Thoracic aorta (tissue), 2 donors: ENCODE results near the gene CYFIP2. TPM values are rescaled to one million over a fixed set of nuclear protein-coding genes. Genes with fewer than 3 reads are reported as not detected.

Source experiments
- ATAC-seq: fragments of 150-250 bp; one replicate; pipeline ENCODE4 v1.8.0; 2017; ENCODE audit warnings: low read depth; ENCODE audit not compliant: insufficient number of reproducible peaks, low FRiP score
- DNase-seq: peaks from one replicate; pipeline ENCODE4 v3.0.0-alpha.2; 2020; ENCODE audit warnings: low spot score
- H3K27ac ChIP-seq, 2 donors: fragments of 200-600 bp; sonication (generic); 1 replicate in 1 of 2; 2 replicates in 1 of 2; pipeline ENCODE4 v1.5.1; 2016; ENCODE audit warnings: mild to moderate bottlenecking in 2 of 2, moderate library complexity in 2 of 2
- H3K27me3 ChIP-seq: fragments of 200-600 bp; sonication (generic); replicated peaks from 2 replicates; pipeline ENCODE4 v1.6.0; 2016; ENCODE audit warnings: mild to moderate bottlenecking; ENCODE audit not compliant: insufficient read depth
- H3K36me3 ChIP-seq: fragments of 200-600 bp; sonication (generic); one replicate; pipeline ENCODE4 v1.5.1; 2016
- H3K4me1 ChIP-seq, 2 donors: fragments of 200-600 bp; sonication (generic); 1 replicate in 1 of 2; 2 replicates in 1 of 2; pipeline versions ENCODE4 v1.5.1 to v1.6.0; 2016; ENCODE audit warnings: low read depth in 2 of 2, mild to moderate bottlenecking in 1 of 2; ENCODE audit not compliant: control insufficient read depth in 1 of 2
- H3K4me3 ChIP-seq: fragments of 200-600 bp; sonication (generic); 2 replicates; pipeline ENCODE4 v1.5.1; 2016; ENCODE audit warnings: mild to moderate bottlenecking
- H3K9me3 ChIP-seq: fragments of 200-600 bp; sonication (generic); 2 replicates; pipeline ENCODE4 v1.5.1; 2016
- total RNA-seq, 2 donors: library from RNA; depleted of rRNA; stranded (reverse); fragments of >200 nt; gene quantifications; one replicate each; pipeline versions ENCODE4 v1.1.0 to v1.2.3, GENCODE V29; 2016
- TF ChIP-seq, protein P1 (sequence below): fragments of 200-600 bp; sonication (generic); IDR thresholded peaks from one replicate; pipeline ENCODE4 v1.5.1; 2019; ENCODE audit warnings: antibody characterized with exemption

Gene CYFIP2
- total RNA-seq, 2 donors from 2014 or later: 60.0 to 192 TPM

DNA sequence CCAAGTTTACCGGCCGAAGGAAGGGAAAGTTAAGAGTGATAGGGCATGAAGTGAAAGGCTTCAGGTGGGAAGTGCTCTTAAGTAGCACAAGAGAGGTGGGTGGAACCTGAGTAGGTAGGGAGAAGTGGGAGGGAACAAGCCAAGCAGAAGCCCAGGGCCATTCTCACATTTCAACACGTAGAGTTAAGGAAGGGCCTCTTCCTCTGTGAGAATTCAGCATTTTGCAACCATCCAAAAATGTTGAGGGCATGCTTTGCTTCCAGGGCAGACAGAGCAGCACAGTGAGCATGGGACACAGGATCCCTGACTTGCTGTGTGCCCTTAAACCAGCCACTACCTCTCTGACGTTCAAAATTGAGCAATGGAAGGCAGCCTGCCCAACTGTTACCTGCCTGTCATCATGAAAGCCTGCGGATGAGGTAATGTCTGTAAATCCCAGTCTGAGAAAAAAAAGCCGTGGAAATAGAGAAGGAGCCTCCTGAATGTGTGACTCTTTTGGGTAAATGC, 3.3 kb downstream of the CYFIP2 start:
- Histone ChIP-seq H3K36me3 (no peaks in the 10 kb centered on the region), H3K27ac (no peak overlapping the region), H3K27me3 (no peaks in the 10 kb centered on the region), H3K4me3 (no peak overlapping the region), H3K9me3 (no peaks in the 10 kb centered on the region), H3K4me1 (peaks cover 0 to 21% of the 10 kb centered on the region in 2 donors)
- DNase-seq (no peak), ATAC-seq (no peak)
- TF ChIP-seq, protein P1, sequence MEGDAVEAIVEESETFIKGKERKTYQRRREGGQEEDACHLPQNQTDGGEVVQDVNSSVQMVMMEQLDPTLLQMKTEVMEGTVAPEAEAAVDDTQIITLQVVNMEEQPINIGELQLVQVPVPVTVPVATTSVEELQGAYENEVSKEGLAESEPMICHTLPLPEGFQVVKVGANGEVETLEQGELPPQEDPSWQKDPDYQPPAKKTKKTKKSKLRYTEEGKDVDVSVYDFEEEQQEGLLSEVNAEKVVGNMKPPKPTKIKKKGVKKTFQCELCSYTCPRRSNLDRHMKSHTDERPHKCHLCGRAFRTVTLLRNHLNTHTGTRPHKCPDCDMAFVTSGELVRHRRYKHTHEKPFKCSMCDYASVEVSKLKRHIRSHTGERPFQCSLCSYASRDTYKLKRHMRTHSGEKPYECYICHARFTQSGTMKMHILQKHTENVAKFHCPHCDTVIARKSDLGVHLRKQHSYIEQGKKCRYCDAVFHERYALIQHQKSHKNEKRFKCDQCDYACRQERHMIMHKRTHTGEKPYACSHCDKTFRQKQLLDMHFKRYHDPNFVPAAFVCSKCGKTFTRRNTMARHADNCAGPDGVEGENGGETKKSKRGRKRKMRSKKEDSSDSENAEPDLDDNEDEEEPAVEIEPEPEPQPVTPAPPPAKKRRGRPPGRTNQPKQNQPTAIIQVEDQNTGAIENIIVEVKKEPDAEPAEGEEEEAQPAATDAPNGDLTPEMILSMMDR: no peak

DNA sequence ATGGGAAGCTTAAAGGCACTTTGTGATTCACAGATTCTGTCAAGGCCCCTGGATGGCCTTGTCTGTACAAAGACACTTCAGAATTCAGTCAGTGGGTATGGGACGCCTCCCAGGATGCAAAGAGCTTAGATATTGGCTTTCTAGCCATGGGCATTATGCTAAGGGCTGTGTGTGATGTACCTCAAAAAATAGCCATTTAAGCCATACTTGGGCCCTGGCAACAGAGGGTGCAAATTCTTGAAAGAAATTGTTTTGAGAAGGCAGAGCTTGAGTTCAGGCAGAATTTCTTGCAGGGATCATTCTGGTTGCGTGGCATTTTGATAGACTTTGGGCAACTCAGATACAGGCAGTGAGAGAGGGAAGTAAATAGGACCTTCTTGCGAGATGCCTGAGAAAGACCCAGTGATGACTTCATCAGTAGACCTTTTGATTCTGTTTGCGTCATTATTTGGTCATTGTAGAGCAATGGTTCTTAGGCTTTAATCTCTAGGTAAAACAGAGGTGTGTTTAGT, 3.9 kb downstream of the CYFIP2 start:
- DNase-seq (no peak), ATAC-seq (no peak)
- no peak overlapping the region for H3K27ac ChIP-seq
- H3K36me3 ChIP-seq: no peaks in the 10 kb centered on the region
- no peaks in the 10 kb centered on the region for H3K9me3 ChIP-seq
- TF ChIP-seq, protein P1: no peak
- H3K4me3 ChIP-seq: no peak overlapping the region
- no peaks in the 10 kb centered on the region for H3K27me3 ChIP-seq
- H3K4me1 ChIP-seq: peaks cover 0 to 21% of the 10 kb centered on the region in 2 donors

DNA sequence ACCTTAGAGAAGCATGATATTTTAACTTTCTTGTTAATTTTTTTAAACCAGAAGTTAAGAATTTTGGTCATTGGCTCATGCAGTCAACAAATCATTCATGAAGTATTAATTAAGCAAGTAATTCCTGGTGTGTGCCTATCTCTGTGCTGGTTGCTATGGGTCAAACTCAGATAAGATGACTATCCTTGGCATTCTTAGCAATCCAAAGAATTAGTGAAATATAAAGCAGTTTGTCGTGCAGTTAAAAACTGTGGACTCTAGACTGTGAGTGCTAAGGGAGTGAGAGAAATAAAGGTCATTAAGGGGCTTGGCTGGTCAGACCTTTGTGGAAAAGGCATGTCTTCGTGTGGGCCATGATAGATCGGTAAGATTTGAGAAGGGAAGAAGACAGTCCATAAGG, 4.8 kb downstream of the CYFIP2 start:
- Histone ChIP-seq H3K27me3 (no peaks in the 10 kb centered on the region), H3K4me1 (peaks cover 0 to 16% of the 10 kb centered on the region in 2 donors), H3K27ac (no peak overlapping the region), H3K4me3 (no peak overlapping the region), H3K9me3 (no peaks in the 10 kb centered on the region), H3K36me3 (no peaks in the 10 kb centered on the region)
- TF ChIP-seq, protein P1: no peak
- ATAC-seq (no peak), DNase-seq (no peak)

DNA sequence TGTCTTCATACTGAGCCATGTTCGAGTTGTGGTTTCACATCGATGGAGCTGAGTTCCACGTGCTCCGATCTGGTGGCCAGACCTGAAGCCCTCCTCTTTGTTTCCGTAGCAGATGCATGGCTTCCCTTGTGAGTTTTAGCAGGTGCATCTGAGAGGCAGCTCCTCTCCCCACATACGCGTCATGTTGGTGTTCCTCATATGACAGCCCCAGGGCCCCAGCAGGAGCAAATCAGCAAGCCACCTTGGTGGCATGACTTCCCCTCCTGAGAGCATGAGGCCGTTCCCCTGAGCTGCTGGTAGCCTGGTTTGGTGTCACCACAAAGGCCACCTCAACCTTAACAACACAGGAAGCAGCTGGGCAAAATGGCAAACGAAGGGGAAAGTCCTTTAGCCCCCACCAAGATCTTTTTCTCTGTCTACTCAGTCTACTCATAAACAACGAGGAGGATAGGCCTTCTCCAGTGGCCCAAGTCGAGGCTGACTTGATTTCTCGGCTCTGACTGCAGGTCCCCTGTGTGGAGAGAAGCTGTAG, 5.9 kb downstream of the CYFIP2 start:
- H3K27me3 ChIP-seq: no peaks in the 10 kb centered on the region
- H3K36me3 ChIP-seq: no peaks in the 10 kb centered on the region
- TF ChIP-seq, protein P1: no peak
- H3K4me3 ChIP-seq: no peak overlapping the region
- H3K27ac ChIP-seq: no peak overlapping the region
- DNase-seq (no peak), ATAC-seq (no peak)
- H3K9me3 ChIP-seq: no peaks in the 10 kb centered on the region
- H3K4me1 ChIP-seq: peaks cover 0 to 8% of the 10 kb centered on the region in 2 donors

DNA sequence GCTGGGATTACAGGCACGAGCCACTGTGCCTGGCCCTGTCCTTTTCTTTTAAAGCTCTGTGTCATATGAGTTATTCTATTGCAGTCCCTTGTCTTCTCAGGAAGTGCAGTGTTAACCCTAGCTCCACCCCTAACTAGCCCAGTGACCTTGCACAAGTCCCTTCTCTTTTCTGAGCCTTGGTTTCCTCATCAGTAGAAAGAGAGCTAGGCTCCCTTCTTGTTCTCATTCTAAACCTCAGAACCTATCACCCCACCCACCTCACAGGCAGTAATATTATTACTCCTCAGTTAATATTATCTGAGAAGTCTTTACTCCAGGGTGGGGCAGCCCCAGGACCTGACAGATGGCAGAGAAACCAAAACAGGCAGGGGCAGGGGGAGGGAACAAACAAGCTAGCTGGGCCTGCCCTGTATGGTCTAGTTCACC, 7.2 kb downstream of the CYFIP2 start:
- DNase-seq: no peak
- TF ChIP-seq, protein P1: no peak
- no peak for ATAC-seq
- H3K4me3 ChIP-seq: no peak overlapping the region
- H3K27ac ChIP-seq: no peak overlapping the region
- no peaks in the 10 kb centered on the region for H3K9me3 ChIP-seq
- H3K36me3 ChIP-seq: no peaks in the 10 kb centered on the region
- H3K27me3 ChIP-seq: no peaks in the 10 kb centered on the region
- no peaks in the 10 kb centered on the region for H3K4me1 ChIP-seq
